A673 (cell line): Measurements from ENCODE around the gene PRKAR2A. TPM values are rescaled to one million over a fixed set of nuclear protein-coding genes. Genes with fewer than 3 reads are reported as not detected.
"Not testable (repeated sequence)": the region's sequence is repeated elsewhere in the genome, so short reads cannot be mapped to it uniquely, and the experiment has no call there.

Experiments used
- BruUV-seq: library from RNA; stranded (reverse); fragments of 400-500 nt; replicated peaks from 2 replicates; lab custom pipeline; 2021; lab: Mats Ljungman, UMichigan
- CTCF ChIA-PET: fragments of 300-600 bp; sonication (Branson Sonifier 250); formaldehyde crosslinking; loops from one replicate; lab custom pipeline; 2022; ENCODE audit warnings: antibody characterized with exemption; lab: Charles Lee
- POLR2A ChIA-PET: fragments of 300-600 bp; sonication (Branson Sonifier 250); formaldehyde crosslinking; loops from one replicate; lab custom pipeline; 2022; ENCODE audit warnings: antibody characterized with exemption; ENCODE audit not compliant: low non-redundant PET; lab: Charles Lee
- DNase-seq: peaks from one replicate; pipeline ENCODE4 v3.0.0-alpha.2; 2015; ENCODE audit warnings: low spot score
- H3K27ac ChIP-seq: fragments of 200-600 bp; sonication (generic); 2 replicates; pipeline ENCODE4 v1.5.1; 2016; ENCODE audit warnings: mixed run types, low read depth, mild to moderate bottlenecking, mixed read lengths, antibody characterized with exemption, low read length; ENCODE audit not compliant: poor library complexity, severe bottlenecking
- H3K27me3 ChIP-seq: fragments of 200-600 bp; sonication (generic); replicated peaks from 2 replicates; pipeline ENCODE4 v1.6.1; 2017; ENCODE audit warnings: mixed run types, low read depth, mild to moderate bottlenecking, mixed read lengths, antibody characterized with exemption, low read length; ENCODE audit not compliant: insufficient read depth, poor library complexity
- H3K36me3 ChIP-seq: fragments of 200-600 bp; sonication (generic); 2 replicates; pipeline ENCODE4 v1.6.1; 2016; ENCODE audit warnings: mixed run types, mild to moderate bottlenecking, mixed read lengths, antibody characterized with exemption, low read length; ENCODE audit not compliant: insufficient read depth, poor library complexity, severe bottlenecking
- H3K4me1 ChIP-seq: fragments of 200-600 bp; sonication (generic); 2 replicates; pipeline ENCODE4 v1.6.1; 2017; ENCODE audit warnings: mixed run types, mild to moderate bottlenecking, mixed read lengths, antibody characterized with exemption, low read length; ENCODE audit not compliant: insufficient read depth, poor library complexity, severe bottlenecking
- H3K4me3 ChIP-seq: fragments of 200-600 bp; sonication (generic); 2 replicates; pipeline ENCODE4 v1.5.1; 2016; ENCODE audit warnings: low read depth, mixed run types, mild to moderate bottlenecking, mixed read lengths, low read length; ENCODE audit not compliant: poor library complexity, severe bottlenecking
- H3K9me3 ChIP-seq: fragments of 200-600 bp; sonication (generic); 2 replicates; pipeline ENCODE4 v1.6.1; 2016; ENCODE audit warnings: mixed run types, low read depth, mild to moderate bottlenecking, mixed read lengths, antibody characterized with exemption, low read length; ENCODE audit not compliant: poor library complexity, severe bottlenecking
- EZH2 ChIP-seq: fragments of 200-600 bp; sonication (generic); IDR thresholded peaks from 2 replicates; pipeline ENCODE4 v1.6.1; 2017; ENCODE audit warnings: borderline replicate concordance, low read depth, mild to moderate bottlenecking, mixed read lengths, antibody characterized with exemption, low read length; ENCODE audit not compliant: poor library complexity, severe bottlenecking
- intact Hi-C: fragments of 100-400 bp; cut with micrococcal nuclease; formaldehyde crosslinking; loops from one replicate; pipeline ENCODE4 v1.10.0; 2022; ENCODE audit not compliant: unreplicated experiment
- total RNA-seq: library from RNA; stranded (reverse); gene quantifications from 2 replicates; pipeline ENCODE4 v1.2.3, GENCODE V29; 2021
- TF ChIP-seq, protein P1 (sequence below): fragments of 300-800, 200-600 bp; sonication (generic); conservative IDR thresholded peaks from 2 replicates; pipeline ENCODE4 v1.5.1; 2017; ENCODE audit warnings: low read depth, mild to moderate bottlenecking, antibody characterized with exemption, low read length, moderate library complexity, mixed read lengths

Gene PRKAR2A
- total RNA-seq, 1 experiment from 2014 or later: 35.8 TPM

GRCh38 chr3:48795997-48796732 lies 51.5 kb downstream of the PRKAR2A start:
- H3K9me3 ChIP-seq: no peaks in the 10 kb centered on the region
- no TSS peak for BruUV-seq
- TF ChIP-seq EZH2: no peak
- H3K4me3 ChIP-seq: no peak overlapping the region
- no peak for DNase-seq
- no peaks in the 10 kb centered on the region for H3K4me1 ChIP-seq
- ChIA-PET POLR2A (no interaction called here), CTCF (no interaction called here)
- no peak overlapping the region for H3K27ac ChIP-seq
- intact Hi-C loops: no loop called here
- H3K27me3 ChIP-seq: no peaks in the 10 kb centered on the region
- no peaks in the 10 kb centered on the region for H3K36me3 ChIP-seq

DNA sequence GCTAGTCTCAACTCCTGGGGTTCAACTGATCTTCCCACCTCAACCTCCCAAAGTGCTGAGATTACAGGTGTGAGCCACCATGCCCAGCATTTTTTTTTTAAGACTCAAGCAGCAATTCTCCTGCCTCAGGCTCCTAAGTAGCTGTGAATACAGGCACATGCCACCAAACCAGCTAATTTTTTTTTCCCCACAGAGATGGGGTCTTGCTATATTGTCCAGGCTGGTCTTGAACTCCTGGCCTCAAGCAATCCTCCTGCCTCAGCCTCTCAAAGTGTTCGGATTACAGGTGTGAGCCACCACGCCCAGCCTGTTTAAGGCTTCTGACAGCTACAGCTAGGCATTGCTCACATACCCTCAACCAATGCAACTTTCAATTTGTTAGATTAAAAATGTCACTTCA lies 54.2 kb downstream of the PRKAR2A start:
- H3K27ac ChIP-seq, CTCF ChIA-PET, H3K36me3 ChIP-seq, H3K4me3 ChIP-seq, H3K9me3 ChIP-seq, DNase-seq, POLR2A ChIA-PET, intact Hi-C loops, H3K27me3 ChIP-seq, H3K4me1 ChIP-seq, BruUV-seq: not testable (repeated sequence)

DNA sequence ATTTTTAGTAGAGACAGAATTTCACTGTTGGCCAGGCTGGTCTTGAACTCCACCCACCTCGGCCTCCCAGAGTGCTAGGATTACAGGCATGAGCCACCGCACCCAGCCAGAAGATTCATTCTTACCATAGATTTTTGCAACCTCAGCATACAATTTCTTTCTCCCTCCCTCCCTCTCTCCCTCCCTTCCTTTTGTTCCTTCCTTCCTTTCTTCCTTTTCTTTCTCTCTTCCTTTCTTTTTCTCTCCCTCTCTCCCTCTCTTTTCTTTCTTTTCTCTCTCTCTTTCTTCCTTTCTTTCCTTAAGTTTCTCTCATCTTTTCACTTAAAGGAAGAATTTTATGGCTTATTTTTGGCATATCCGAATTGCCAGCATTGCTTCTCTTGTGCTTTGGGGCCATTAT lies 58.0 kb downstream of the PRKAR2A start:
- Histone ChIP-seq H3K36me3 (no peaks in the 10 kb centered on the region), H3K4me3 (no peak overlapping the region), H3K4me1 (no peaks in the 10 kb centered on the region), H3K27ac (no peak overlapping the region), H3K27me3 (no peaks in the 10 kb centered on the region), H3K9me3 (no peaks in the 10 kb centered on the region)
- TF ChIP-seq, protein P1, sequence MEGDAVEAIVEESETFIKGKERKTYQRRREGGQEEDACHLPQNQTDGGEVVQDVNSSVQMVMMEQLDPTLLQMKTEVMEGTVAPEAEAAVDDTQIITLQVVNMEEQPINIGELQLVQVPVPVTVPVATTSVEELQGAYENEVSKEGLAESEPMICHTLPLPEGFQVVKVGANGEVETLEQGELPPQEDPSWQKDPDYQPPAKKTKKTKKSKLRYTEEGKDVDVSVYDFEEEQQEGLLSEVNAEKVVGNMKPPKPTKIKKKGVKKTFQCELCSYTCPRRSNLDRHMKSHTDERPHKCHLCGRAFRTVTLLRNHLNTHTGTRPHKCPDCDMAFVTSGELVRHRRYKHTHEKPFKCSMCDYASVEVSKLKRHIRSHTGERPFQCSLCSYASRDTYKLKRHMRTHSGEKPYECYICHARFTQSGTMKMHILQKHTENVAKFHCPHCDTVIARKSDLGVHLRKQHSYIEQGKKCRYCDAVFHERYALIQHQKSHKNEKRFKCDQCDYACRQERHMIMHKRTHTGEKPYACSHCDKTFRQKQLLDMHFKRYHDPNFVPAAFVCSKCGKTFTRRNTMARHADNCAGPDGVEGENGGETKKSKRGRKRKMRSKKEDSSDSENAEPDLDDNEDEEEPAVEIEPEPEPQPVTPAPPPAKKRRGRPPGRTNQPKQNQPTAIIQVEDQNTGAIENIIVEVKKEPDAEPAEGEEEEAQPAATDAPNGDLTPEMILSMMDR: no peak
- TF ChIP-seq EZH2: no peak
- BruUV-seq: no TSS peak
- ChIA-PET CTCF (no interaction called here), POLR2A (no interaction called here)
- DNase-seq: no peak
- intact Hi-C loops: no loop called here

GRCh38 chr3:48788544-48789162 lies 59.0 kb downstream of the PRKAR2A start:
- intact Hi-C loops: no loop called here
- no peak for TF ChIP-seq EZH2
- TF ChIP-seq, protein P1: no peak
- no peak for DNase-seq
- Histone ChIP-seq H3K27me3 (no peaks in the 10 kb centered on the region), H3K9me3 (no peaks in the 10 kb centered on the region), H3K27ac (no peak overlapping the region), H3K36me3 (no peaks in the 10 kb centered on the region), H3K4me1 (no peaks in the 10 kb centered on the region), H3K4me3 (no peak overlapping the region)
- no TSS peak for BruUV-seq
- POLR2A ChIA-PET: no interaction called here
- CTCF ChIA-PET: no interaction called here
